ENCODE measurements around the gene CYP2R1. TPM values are rescaled to one million over a fixed set of nuclear protein-coding genes. Genes with fewer than 3 reads are reported as not detected.

The CYP2R1 gene
- total and polyA plus RNA-seq, 2 of the 13 experiments (the other 11 are each of a cell fraction or from before 2014, with no cell fraction given): 0.59 to 0.60 TPM

- H3K4me2 ChIP-seq (ENCODE audit: low read depth, low read length): 0 out of 2 replicates have a peak overlapping the region, but pooled peaks have one; percentile 90
- H2AFZ ChIP-seq (ENCODE audit: low read length): no peak overlapping the region
- TF ChIP-seq AKNA (CRISPR knock-in tag; IDR thresholded peaks at IDR 0.05; ENCODE audit: borderline replicate concordance) (no peak), ZNF124 (CRISPR knock-in tag; IDR thresholded peaks at IDR 0.05) (no peak), ATF1 (CRISPR knock-in tag; IDR thresholded peaks at IDR 0.05) (no peak), RAD51 (IDR thresholded peaks at IDR 0.05; ENCODE audit: borderline replicate concordance) (no peak), JUN (CRISPR knock-in tag; IDR thresholded peaks at IDR 0.05) (no peak), ZNF24 (IDR thresholded peaks at IDR 0.05) (no peak), SRF (IDR thresholded peaks at IDR 0.05; ENCODE audit: low read depth, low read length) (no peak), RORA (CRISPR knock-in tag; IDR thresholded peaks at IDR 0.05) (no peak), SALL1 (CRISPR knock-in tag; IDR thresholded peaks at IDR 0.05) (no peak), BRD4 (CRISPR knock-in tag; IDR thresholded peaks at IDR 0.05) (no peak), MLLT10 (CRISPR knock-in tag; IDR thresholded peaks at IDR 0.05) (no peak)
- TF ChIP-seq, protein P1, sequence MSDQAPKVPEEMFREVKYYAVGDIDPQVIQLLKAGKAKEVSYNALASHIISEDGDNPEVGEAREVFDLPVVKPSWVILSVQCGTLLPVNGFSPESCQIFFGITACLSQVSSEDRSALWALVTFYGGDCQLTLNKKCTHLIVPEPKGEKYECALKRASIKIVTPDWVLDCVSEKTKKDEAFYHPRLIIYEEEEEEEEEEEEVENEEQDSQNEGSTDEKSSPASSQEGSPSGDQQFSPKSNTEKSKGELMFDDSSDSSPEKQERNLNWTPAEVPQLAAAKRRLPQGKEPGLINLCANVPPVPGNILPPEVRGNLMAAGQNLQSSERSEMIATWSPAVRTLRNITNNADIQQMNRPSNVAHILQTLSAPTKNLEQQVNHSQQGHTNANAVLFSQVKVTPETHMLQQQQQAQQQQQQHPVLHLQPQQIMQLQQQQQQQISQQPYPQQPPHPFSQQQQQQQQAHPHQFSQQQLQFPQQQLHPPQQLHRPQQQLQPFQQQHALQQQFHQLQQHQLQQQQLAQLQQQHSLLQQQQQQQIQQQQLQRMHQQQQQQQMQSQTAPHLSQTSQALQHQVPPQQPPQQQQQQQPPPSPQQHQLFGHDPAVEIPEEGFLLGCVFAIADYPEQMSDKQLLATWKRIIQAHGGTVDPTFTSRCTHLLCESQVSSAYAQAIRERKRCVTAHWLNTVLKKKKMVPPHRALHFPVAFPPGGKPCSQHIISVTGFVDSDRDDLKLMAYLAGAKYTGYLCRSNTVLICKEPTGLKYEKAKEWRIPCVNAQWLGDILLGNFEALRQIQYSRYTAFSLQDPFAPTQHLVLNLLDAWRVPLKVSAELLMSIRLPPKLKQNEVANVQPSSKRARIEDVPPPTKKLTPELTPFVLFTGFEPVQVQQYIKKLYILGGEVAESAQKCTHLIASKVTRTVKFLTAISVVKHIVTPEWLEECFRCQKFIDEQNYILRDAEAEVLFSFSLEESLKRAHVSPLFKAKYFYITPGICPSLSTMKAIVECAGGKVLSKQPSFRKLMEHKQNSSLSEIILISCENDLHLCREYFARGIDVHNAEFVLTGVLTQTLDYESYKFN (CRISPR knock-in tag; conservative IDR thresholded peaks at IDR 0.05): no peak
- H4K20me1 ChIP-seq (ENCODE audit: insufficient read depth, low read length): no peaks in the 10 kb centered on the region
- no peaks in the 10 kb centered on the region for H3K27me3 ChIP-seq (ENCODE audit: control insufficient read depth in 1 of 2, insufficient read depth in 2 of 2, low read length in 2 of 2)
- WGBS (ENCODE audit: low lambda C conversion rate): 63% methylated on average over 5 of the region's 5 CpGs
- no peaks in the 10 kb centered on the region for H3K36me3 ChIP-seq (replicated peaks in 1 of 2; ENCODE audit: control insufficient read depth in 1 of 2, insufficient read depth in 2 of 2, low read length in 2 of 2)
- H3K4me1 ChIP-seq (ENCODE audit: insufficient read depth, low read length): peaks cover 23% of the 10 kb centered on the region
- DNase-seq (ENCODE audit: low spot score) (no peak), ATAC-seq (no peak), FAIRE-seq (no peak)
- no peak overlapping the region for H3K4me3 ChIP-seq (replicated peaks in 1 of 3; ENCODE audit: insufficient read depth in 1 of 3, low read depth in 2 of 3, low read length in 3 of 3)
- ChIA-PET POLR2A (interaction anchor here (0.9 to 2.7 kb wide), 2 partner anchors 12 to 15 kb away, joined by 5 to 9 read pairs; partner anchors contain the start of gene CYP2R1), CTCF (ENCODE audit: low intra/inter-chr PET ratio, low total read pairs) (interaction anchor here (2.9 kb wide), 1 partner anchor 117 kb away, joined by 22 read pairs; no protein-coding TSS in a partner anchor)
- no peaks in the 10 kb centered on the region for H3K79me2 ChIP-seq (ENCODE audit: insufficient read depth, low read length)
- H3K27ac ChIP-seq (ENCODE audit: extremely low read length, insufficient read depth, low read length): no peak overlapping the region
- intact Hi-C loops (cut with micrococcal nuclease; ENCODE audit: unreplicated experiment): no loop called here
- no peaks in the 10 kb centered on the region for H3K9me3 ChIP-seq (ENCODE audit: low read length)
- in situ Hi-C loops (cut with HindIII; ENCODE audit: extremely low pct_ligation_motif_present, low pct_unique_long_range_greater_than_20kb): loop anchor here (5.0 kb wide), 2 partner anchors 119 to 369 kb away; no protein-coding TSS in a partner anchor
- H3K9ac ChIP-seq (ENCODE audit: insufficient read depth, low read depth, low read length): no peak overlapping the region
- no TSS peak for BruUV-seq (replicated peaks)
Observed at GRCh38 chr11:14906578-14906977, 14.5 kb upstream of the CYP2R1 start.

All from HepG2 (cell line).